HepG2 (cell line): ENCODE measurements around the gene PRM2. TPM values are rescaled to one million over a fixed set of nuclear protein-coding genes. Genes with fewer than 3 reads are reported as not detected.
A peak's percentile ranks its signal among the peaks of the same experiment; 100 is the strongest.

Experiments used
- ATF7-NPFF ChIP-seq: sonication (generic); formaldehyde crosslinking; IDR thresholded peaks from 2 replicates; pipeline ENCODE4 v1.8.1; 2023; ENCODE audit warnings: mild to moderate bottlenecking, low read depth, missing genetic modification reagents, moderate library complexity
- FOXJ3 ChIP-seq: sonication (generic); formaldehyde crosslinking; IDR thresholded peaks from 2 replicates; pipeline ENCODE4 v1.4.0; 2020; ENCODE audit warnings: missing genetic modification reagents, mild to moderate bottlenecking, borderline replicate concordance
- NONO ChIP-seq, 2 experiments: fragments of 450-650 bp in 1 of 2; sonication (generic) in 1 of 2; formaldehyde crosslinking in 1 of 2; IDR thresholded peaks in 1 of 2; conservative IDR thresholded peaks in 1 of 2; 2 replicates each; pipeline versions ENCODE4 v1.6.1 to v1.8.0; 2017 to 2022; ENCODE audit warnings: mild to moderate bottlenecking in 1 of 2, missing genetic modification reagents in 1 of 2, moderate library complexity in 1 of 2
- PITX1 ChIP-seq: sonication (generic); formaldehyde crosslinking; IDR thresholded peaks from 2 replicates; pipeline ENCODE4 v1.5.1; 2020; ENCODE audit warnings: mild to moderate bottlenecking, missing genetic modification reagents
- PRDM15 ChIP-seq: sonication (generic); formaldehyde crosslinking; IDR thresholded peaks from 2 replicates; pipeline ENCODE4 v1.4.0; 2020; ENCODE audit warnings: missing genetic modification reagents
- SALL1 ChIP-seq: sonication (generic); formaldehyde crosslinking; IDR thresholded peaks from 2 replicates; pipeline ENCODE4 v1.8.0; 2022; ENCODE audit warnings: mild to moderate bottlenecking, missing genetic modification reagents
- SUZ12 ChIP-seq: fragments of 150-350 bp; IDR thresholded peaks from 2 replicates; pipeline ENCODE4 v1.6.1; 2014; ENCODE audit warnings: low read depth, low read length
- ZNF318 ChIP-seq: sonication (generic); formaldehyde crosslinking; IDR thresholded peaks from 2 replicates; pipeline ENCODE4 v1.4.0; 2020; ENCODE audit warnings: mild to moderate bottlenecking, missing genetic modification reagents
- ZNF609 ChIP-seq: sonication (generic); formaldehyde crosslinking; IDR thresholded peaks from 2 replicates; pipeline ENCODE4 v1.4.0; 2020; ENCODE audit warnings: mild to moderate bottlenecking, missing genetic modification reagents, borderline replicate concordance
- ZNF737 ChIP-seq: sonication (generic); formaldehyde crosslinking; IDR thresholded peaks from 2 replicates; pipeline ENCODE4 v1.5.0; 2020; ENCODE audit warnings: missing genetic modification reagents, mild to moderate bottlenecking, borderline replicate concordance
- polyA plus RNA-seq, 8 experiments: library from polyadenylated mRNA; depleted of rRNA in 3 of 8; stranded (reverse) in 7 of 8; unstranded in 1 of 8; fragments of >200 nt; fragmentation: Illumina TruSeq in 4 of 8; extraction: Trizol in 4 of 8; gene quantifications; 2 replicates each; pipeline versions ENCODE4 v1.2.1 to v1.2.3, GENCODE V29; 2011 to 2016; ENCODE audit warnings: low read depth in 4 of 8, missing spikeins in 1 of 8, mixed read lengths in 1 of 8; ENCODE audit not compliant: insufficient read depth in 1 of 8
- total RNA-seq, 5 experiments: library from RNA; depleted of rRNA; stranded (reverse); fragments of >200 nt; fragmentation: Illumina TruSeq; extraction: Trizol; gene quantifications; 2 replicates each; pipeline ENCODE4 v1.2.3, GENCODE V29; 2016; ENCODE audit warnings: low read depth in 1 of 5

PRM2 gene
- total and polyA plus RNA-seq, 2 of the 13 experiments (the other 11 are each of a cell fraction or from before 2014, with no cell fraction given), result 0.54 TPM; not detected in 1

GRCh38 chr16:11307639-11308492 lies 31.6 kb upstream of the PRM2 start (continued):
- TF ChIP-seq PRDM15 (no peak), ZNF609 (peak; percentile 56; the same call in 1 of the 2 replicates), SALL1 (CRISPR knock-in tag) (peak; percentile 81), ZNF737 (no peak), PITX1 (CRISPR knock-in tag) (no peak; the same call in 1 of the 2 replicates), NONO (IDR thresholded peaks at IDR 0.05) (no peak), NONO (CRISPR knock-in tag; conservative IDR thresholded peaks at IDR 0.05) (no peak), FOXJ3 (no peak), ATF7-NPFF (CRISPR knock-in tag) (peak; percentile 42; the same call in 1 of the 2 replicates), SUZ12 (no peak), ZNF318 (CRISPR knock-in tag) (peak; percentile 96)
